KBM-7 (cell line): Measurements from ENCODE around the gene CNPY1.
A peak's percentile ranks its signal among the peaks of the same experiment; 100 is the strongest.

Source experiments
- DNase-seq: peaks from one replicate; pipeline ENCODE4 v3.0.0-alpha.2; 2015
- in situ Hi-C: fragments of 300-500 bp; cut with MboI; formaldehyde crosslinking; loops from 2 replicates; pipeline ENCODE4 v1.14.3; 2020; ENCODE audit warnings: low sequenced_read_pairs, low pct_unique_long_range_greater_than_20kb, mixed read lengths

CNPY1 gene

GRCh38 chr7:155482511-155483183, 63.7 kb downstream of the CNPY1 start:
- in situ Hi-C loops, result no loop called here
- no peak for DNase-seq

GRCh38 chr7:155481764-155482163, 64.6 kb downstream of the CNPY1 start:
- no peak for DNase-seq

DNA sequence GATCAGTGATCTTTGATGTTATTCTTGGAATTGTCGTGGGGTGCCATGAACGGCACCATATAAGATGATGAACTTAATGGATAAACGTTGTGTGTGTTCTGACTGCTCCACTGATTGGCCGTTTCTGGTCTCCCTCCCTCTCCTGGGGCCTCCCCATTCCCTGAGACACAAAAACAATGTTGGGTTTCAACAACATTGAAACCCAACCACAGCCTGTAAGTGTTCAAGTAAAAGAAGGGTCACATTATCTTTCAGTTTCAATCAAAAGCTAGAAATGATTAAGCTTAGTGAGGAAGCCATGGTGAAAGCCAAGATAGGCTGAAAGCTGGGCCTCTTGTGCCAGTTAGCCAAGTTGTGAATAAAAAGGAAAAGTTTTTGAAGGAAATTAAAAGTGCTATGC, 68.9 kb downstream of the CNPY1 start:
- in situ Hi-C loops, result no loop called here
- no peak for DNase-seq

More at GRCh38 chr7:155481764-155482163, 64.6 kb downstream of the CNPY1 start:
- in situ Hi-C loops, result no loop called here

DNA sequence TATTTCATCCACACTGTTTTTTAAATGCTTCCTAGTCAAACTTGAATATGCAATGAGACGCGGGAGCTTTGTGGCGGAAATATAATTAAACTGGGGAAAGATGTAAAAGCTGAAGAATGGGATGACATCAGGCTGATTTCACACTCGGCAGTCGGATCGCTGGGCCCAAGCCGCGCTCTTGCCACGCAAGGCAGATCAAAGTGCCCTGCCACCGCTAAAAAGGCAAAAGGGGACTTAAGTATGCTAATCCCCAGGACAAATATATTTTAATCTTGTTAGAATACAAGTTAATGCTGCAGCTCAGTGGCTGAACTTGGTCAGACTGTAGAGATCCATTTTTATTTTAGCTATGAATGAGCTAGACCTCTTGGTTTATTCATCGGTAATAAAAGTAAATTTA, 74.6 kb downstream of the CNPY1 start:
- in situ Hi-C loops, result no loop called here
- DNase-seq, result no peak

DNA sequence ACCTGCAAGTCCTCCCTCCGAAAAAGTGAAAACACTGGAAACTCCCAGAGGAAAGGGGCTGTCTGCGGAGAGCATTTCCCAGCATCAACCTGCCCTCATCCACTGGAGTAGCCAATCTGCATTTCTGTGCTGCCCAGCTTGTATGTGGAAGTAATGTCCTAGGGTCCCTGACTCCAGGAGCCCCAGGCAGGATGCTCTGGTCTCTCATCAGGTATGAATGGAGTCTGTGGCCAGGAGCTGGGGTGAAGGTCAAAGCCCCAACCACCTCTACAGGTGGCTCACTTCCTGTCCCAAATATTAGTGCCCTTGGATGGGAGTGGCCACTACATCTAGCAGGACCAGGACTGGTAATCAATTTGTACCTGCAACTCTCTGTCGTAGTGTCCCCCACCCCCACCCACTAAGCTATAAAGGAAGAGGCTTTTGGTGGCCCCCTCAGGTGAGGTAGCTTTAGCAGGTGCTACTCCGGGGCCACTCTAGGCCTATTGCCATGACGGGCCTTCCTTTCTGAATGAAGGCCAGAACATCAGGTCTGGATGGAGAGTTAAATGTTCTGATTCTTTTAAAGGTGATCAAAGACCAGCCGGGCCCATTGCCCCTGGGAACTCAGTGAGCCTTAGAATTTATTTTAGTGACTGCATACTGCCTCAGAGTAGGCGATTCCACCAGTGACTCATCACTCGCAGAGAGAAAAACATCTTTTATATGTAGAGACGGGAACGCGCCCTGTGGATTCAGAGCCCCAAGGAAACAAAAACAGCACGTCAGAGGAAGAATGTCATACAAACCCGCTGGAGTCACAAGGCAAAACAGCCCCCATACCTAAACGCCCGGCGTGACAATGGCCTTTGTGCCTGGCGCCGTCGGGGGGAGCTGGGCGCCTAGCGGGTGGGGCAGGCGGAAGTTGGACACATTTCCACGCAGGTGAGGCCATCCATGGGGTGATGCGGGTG, 75.4 kb downstream of the CNPY1 start:
- DNase-seq, result no peak
- in situ Hi-C loops, result no loop called here

GRCh38 chr7:155470186-155470487, 76.2 kb downstream of the CNPY1 start:
- in situ Hi-C loops, result no loop called here
- DNase-seq, result no peak

DNA sequence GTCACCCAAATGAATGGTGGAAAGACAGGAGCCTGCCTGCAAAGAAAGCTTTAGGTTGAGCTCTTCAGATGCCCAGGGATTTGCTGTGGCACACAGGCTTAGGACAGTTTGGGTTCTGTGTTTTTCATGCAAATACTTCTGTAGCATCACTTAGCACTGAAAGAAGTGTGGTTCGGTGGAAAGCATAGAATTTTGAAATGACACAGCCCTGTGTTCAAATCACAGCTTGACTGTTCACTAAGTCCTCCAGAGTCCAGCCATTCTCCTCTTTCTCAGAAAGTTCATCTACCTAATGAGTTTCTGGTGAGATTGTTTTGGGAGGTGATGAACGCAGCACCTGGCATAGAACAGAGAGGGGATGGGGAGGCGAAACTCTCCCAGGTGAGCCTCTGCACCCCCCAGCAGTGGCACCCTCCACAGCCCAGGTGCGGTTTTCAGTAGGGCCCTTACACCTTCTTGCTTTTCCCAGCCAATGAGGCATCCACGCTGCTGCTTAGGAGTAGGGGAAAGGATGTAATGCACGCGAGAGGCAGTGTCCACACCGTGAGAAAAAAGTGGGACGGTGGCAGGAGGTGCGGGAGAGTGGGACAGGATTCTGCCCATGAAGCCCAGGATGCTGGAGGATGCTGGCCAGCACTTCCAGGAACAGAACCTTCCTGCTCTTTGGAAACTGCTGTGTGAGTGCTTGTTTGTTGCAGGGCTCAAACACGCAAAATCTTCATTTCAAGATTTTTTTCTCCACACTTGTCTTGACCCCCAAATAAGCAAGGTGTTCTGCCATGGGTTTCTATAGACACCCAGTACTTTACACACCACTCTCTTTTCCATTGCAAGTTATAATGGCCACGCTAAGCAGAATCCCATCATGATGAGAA, 76.8 kb downstream of the CNPY1 start:
- no peak for DNase-seq
- in situ Hi-C loops, result no loop called here

DNA sequence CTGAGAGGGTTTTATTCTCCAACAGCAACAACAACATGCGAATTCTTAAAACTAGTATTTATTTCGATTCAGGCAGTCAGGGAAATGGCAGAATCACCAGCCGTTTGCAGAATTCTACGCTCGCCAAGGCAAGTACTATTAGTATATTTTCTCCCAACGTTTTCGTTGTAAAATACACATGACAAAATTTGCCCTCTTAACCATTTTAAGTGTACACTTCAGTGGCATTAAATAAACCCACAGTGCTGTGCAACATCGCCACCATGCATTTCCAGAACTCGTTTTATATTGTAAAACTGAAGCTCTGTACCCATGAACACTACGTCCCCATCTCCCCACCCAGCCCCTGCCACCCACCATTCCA, 77.6 kb downstream of the CNPY1 start:
- in situ Hi-C loops, result no loop called here
- DNase-seq, result no peak

GRCh38 chr7:155467846-155468784, 78.2 kb downstream of the CNPY1 start:
- DNase-seq, result no peak
- in situ Hi-C loops, result no loop called here

DNA sequence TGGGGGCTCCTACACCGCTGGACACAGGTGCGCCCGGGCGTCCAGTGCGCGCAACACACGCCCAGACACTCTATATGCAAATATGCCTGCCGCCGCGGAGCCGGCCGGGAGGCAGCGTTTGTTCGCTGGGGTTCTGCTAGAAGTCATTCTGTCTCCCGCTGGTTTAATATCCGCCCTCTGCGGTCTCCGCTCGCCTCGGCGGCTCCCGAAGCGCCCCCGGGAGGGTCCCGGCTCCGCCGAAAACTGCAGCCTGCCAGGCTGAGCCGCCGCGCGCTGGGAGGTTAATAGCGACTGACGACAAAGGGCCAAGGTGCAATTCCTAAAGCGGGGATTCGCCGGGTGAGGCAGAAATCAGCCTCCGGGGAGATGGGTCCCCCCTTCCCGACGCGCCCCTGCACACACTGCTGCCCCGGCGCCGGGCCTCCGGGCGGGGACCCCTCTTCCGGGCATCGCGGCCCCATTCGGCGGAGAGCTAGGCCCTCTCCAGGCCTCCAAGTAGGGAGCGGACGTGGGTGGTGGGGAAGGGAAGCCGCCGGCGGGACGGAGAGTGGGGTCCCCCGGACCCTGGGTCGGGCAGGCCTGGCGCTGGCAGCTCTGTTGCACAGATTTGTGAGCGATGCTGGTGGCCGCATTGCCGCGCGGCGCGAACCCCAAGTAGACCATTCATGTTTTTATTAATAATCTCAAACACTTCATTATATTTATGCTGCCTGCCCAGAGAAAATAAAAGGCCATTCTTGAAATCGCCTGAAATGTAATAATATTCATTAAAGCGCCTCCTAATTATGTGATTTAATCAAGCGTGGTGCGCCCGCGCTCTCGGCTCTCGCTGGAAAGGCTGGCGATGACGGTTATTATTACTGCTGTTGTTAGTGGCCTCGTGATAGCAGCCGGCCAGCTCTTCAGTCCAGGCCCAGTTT, 79.3 kb downstream of the CNPY1 start:
- DNase-seq, result peak; percentile 34
- in situ Hi-C loops, result no loop called here

GRCh38 chr7:155466142-155466813, 80.1 kb downstream of the CNPY1 start:
- DNase-seq, result no peak
- in situ Hi-C loops, result no loop called here

DNA sequence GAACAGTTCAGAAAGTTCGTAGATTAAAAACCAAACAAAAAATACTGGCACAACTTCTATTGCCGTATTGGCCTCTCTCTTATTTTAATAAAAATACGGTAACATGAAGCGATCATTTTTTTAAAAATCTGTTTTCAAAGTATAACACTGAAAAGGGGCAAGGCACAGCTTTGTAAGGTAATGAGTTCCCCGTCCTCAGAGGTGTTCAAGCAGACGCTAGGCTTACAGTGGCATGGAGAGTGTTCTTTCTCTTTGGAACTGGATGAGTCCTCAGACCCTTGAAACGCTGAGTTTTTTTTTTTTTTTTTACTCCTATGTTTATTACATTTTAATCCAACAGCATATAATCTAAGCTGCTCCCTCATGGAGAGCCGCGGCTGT, 80.6 kb downstream of the CNPY1 start:
- no peak for DNase-seq
- in situ Hi-C loops, result no loop called here

DNA sequence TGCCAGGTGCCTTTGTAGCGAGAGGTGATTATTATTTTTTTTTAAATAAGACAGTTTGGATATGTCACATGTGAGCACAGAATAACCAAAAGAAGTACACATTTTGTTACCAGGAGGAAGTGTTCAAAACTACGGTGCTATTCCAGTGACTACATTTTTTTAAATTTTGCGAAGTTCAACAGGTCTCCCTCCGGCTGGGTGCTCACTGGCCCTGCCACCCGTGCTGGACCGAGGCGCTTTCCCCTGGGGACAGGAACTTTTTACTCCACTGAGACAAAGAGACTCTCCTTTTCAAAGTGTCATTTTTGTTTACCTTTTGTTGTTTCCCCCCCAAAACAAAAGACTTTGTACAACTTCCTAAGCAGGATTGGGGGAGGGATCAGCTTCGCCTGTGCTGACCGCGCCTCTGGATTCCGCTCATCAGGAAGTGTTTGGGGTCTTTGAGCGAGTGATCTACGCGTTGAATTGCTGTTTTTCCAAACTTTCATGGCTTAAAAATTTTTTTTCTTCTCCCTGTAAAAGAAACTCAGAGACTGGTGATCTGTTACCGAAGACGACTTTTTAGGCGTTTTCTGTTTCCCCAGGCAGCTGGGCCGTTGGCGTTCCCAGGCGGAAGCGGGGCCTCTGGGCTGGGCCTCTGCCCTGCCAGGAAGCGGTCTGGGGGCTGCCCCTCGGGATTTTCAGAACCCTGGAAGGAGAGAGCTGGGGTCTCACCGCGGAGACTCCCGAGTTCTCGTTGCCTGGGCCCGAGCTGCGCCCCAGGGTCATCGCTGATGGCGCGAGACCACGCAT, 81.2 kb downstream of the CNPY1 start:
- in situ Hi-C loops, result no loop called here
- DNase-seq, result no peak

DNA sequence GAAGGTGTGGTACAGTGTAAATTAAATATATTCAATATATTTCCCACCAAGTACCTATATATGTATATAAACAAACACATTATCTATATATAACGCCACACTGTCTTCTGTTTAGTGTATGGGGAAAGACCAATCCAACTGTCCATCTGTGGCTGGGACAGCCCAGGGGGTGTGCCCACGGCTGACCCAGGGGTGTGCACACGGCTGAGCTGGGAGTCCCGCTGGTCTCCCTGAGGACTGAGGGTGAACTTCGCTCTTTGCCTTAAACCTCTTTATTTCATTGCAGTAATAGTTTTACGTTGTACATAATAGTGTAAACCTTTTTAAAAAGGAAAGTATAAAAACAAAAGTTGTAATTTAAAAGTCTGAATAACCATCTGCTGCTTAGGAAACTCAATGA, 82.2 kb downstream of the CNPY1 start:
- no peak for DNase-seq
- in situ Hi-C loops, result no loop called here

GRCh38 chr7:155463114-155463811, 83.1 kb downstream of the CNPY1 start:
- in situ Hi-C loops, result no loop called here
- DNase-seq, result no peak

DNA sequence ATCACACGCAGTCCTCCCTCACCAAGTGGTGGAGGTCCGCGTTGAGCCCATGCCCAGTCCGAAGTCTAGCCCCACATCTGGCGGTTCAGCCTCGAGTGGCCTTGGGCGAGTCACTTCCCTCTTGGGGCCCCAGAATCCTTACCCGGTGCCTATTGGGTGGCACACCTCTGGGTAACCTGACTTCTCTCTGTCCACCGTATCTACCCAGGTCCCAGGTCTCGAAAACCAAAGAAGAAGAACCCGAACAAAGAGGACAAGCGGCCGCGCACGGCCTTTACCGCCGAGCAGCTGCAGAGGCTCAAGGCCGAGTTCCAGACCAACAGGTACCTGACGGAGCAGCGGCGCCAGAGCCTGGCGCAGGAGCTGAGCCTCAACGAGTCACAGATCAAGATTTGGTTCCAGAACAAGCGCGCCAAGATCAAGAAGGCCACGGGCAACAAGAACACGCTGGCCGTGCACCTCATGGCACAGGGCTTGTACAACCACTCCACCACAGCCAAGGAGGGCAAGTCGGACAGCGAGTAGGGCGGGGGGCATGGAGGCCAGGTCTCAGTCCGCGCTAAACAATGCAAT, 84.1 kb downstream of the CNPY1 start:
- in situ Hi-C loops, result no loop called here
- DNase-seq, result no peak
